Stimulated activated CD4-positive, alpha-beta T cell treated with anti-CD3 and anti-CD28 coated beads, Interleukin-1b, Interleukin-23, amount 100 ng/mL, for 48 hours (primary cell): ENCODE data around the gene RLF.

Source experiments
- DNase-seq: peaks from one replicate; pipeline ENCODE4 v3.0.0-alpha.2; 2020

Gene RLF

GRCh38 chr1:40274331-40274730 is 113.1 kb downstream of the RLF start:
- DNase-seq = no peak

DNA sequence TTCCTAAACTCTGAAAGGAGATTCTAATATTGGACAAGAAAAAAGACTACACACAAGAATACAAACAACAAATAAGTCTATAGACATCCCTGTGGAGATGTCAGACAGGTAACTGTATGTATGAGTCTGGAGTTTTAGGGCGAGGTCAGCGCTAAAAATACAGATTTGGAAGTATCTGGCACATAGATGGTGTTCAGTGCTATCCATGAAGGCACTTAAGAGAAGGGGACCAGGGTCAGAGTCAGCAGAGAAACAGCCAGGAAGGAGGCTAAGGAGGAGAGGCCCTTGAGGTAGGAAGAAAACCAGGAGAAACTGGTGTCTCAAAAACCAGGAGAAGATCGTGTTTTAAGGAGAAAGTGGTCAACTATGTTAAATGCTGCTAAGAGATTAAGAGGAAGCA is 114.9 kb downstream of the RLF start:
- DNase-seq = no peak

GRCh38 chr1:40281853-40282252 is 120.7 kb downstream of the RLF start:
- DNase-seq = no peak
